HL-60 (cell line): ENCODE measurements around the gene GAA.

Experiments
- POLR2AphosphoS5 ChIP-seq: IDR thresholded peaks from 2 replicates; pipeline ENCODE4 v1.6.1; 2012; ENCODE audit warnings: low read depth
- TF ChIP-seq, protein P1 (sequence below): IDR thresholded peaks from one replicate; pipeline ENCODE4 v1.5.1; 2011; ENCODE audit warnings: low read length, control low read depth, inconsistent platforms; ENCODE audit not compliant: insufficient read depth

DNA sequence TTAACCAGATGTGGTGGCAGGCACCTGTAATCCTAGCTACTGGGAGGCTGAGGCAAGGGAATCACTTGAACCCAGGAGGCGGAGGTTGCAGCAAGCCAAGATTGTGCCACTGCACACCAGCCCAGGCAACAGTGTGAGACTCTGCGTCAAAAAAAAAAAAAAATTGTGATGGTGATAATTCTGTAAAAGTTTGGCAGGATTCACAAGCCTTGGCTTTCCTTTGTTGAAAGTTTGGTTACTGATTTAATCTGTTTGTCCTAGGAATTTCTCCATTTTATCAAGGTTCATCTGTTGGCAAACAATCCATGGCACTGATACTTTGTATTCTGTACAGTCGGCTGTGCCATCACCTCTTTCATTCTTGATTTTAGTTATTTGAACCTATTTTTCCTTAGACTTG lies 29.6 kb downstream of the GAA start:
- TF ChIP-seq, protein P1, sequence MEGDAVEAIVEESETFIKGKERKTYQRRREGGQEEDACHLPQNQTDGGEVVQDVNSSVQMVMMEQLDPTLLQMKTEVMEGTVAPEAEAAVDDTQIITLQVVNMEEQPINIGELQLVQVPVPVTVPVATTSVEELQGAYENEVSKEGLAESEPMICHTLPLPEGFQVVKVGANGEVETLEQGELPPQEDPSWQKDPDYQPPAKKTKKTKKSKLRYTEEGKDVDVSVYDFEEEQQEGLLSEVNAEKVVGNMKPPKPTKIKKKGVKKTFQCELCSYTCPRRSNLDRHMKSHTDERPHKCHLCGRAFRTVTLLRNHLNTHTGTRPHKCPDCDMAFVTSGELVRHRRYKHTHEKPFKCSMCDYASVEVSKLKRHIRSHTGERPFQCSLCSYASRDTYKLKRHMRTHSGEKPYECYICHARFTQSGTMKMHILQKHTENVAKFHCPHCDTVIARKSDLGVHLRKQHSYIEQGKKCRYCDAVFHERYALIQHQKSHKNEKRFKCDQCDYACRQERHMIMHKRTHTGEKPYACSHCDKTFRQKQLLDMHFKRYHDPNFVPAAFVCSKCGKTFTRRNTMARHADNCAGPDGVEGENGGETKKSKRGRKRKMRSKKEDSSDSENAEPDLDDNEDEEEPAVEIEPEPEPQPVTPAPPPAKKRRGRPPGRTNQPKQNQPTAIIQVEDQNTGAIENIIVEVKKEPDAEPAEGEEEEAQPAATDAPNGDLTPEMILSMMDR: no peak
- TF ChIP-seq POLR2AphosphoS5: no peak
